ENCODE results near the gene PGBD5.

DNA sequence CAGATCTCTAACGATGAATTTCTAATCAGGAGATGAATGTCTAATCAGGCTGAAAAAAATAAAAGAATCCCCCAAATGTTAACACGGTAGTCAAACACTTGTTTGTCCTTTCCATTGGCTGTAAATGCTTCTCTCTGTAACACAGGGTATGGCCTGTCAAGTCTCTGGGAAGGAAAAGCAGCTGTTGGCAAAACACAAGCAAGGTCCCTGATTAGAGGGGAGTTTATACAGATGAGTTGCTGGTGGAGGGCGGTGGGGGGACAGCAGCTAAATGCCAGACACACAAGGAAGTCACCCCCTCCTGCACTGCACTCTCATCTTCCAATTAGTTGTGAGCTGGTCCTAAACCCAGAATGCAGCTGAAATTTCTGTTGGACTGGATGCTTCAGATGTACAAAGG lies 51.0 kb downstream of the PGBD5 start:
- TF ChIP-seq, protein P1, sequence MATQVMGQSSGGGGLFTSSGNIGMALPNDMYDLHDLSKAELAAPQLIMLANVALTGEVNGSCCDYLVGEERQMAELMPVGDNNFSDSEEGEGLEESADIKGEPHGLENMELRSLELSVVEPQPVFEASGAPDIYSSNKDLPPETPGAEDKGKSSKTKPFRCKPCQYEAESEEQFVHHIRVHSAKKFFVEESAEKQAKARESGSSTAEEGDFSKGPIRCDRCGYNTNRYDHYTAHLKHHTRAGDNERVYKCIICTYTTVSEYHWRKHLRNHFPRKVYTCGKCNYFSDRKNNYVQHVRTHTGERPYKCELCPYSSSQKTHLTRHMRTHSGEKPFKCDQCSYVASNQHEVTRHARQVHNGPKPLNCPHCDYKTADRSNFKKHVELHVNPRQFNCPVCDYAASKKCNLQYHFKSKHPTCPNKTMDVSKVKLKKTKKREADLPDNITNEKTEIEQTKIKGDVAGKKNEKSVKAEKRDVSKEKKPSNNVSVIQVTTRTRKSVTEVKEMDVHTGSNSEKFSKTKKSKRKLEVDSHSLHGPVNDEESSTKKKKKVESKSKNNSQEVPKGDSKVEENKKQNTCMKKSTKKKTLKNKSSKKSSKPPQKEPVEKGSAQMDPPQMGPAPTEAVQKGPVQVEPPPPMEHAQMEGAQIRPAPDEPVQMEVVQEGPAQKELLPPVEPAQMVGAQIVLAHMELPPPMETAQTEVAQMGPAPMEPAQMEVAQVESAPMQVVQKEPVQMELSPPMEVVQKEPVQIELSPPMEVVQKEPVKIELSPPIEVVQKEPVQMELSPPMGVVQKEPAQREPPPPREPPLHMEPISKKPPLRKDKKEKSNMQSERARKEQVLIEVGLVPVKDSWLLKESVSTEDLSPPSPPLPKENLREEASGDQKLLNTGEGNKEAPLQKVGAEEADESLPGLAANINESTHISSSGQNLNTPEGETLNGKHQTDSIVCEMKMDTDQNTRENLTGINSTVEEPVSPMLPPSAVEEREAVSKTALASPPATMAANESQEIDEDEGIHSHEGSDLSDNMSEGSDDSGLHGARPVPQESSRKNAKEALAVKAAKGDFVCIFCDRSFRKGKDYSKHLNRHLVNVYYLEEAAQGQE (IDR thresholded peaks at IDR 0.05; ENCODE audit: borderline replicate concordance in 1 of 2, low read depth in 1 of 2, low read length in 2 of 2), result no peak
- TF ChIP-seq ZNF354B (CRISPR knock-in tag; IDR thresholded peaks at IDR 0.05) (no peak), FOXA1 (IDR thresholded peaks at IDR 0.05) (no peak), FOXA1 (CRISPR knock-in tag; IDR thresholded peaks at IDR 0.05) (no peak), TAF1 (CRISPR knock-in tag; IDR thresholded peaks at IDR 0.05) (no peak), JUNB (CRISPR knock-in tag; IDR thresholded peaks at IDR 0.05; ENCODE audit: borderline replicate concordance) (no peak), SMC3 (IDR thresholded peaks at IDR 0.05; ENCODE audit: low read length) (no peak)
- TF ChIP-seq, protein P2, sequence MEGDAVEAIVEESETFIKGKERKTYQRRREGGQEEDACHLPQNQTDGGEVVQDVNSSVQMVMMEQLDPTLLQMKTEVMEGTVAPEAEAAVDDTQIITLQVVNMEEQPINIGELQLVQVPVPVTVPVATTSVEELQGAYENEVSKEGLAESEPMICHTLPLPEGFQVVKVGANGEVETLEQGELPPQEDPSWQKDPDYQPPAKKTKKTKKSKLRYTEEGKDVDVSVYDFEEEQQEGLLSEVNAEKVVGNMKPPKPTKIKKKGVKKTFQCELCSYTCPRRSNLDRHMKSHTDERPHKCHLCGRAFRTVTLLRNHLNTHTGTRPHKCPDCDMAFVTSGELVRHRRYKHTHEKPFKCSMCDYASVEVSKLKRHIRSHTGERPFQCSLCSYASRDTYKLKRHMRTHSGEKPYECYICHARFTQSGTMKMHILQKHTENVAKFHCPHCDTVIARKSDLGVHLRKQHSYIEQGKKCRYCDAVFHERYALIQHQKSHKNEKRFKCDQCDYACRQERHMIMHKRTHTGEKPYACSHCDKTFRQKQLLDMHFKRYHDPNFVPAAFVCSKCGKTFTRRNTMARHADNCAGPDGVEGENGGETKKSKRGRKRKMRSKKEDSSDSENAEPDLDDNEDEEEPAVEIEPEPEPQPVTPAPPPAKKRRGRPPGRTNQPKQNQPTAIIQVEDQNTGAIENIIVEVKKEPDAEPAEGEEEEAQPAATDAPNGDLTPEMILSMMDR (CRISPR knock-in tag; IDR thresholded peaks at IDR 0.05), result no peak
